HG03460 (cell line): ENCODE results near the gene CDCP2.
"Not testable (repeated sequence)": the region's sequence is repeated elsewhere in the genome, so short reads cannot be mapped to it uniquely, and the experiment has no call there.

Source experiments
- ATAC-seq: cut with Tn5 transposase; IDR thresholded peaks from one replicate; pipeline ENCODE4 v1.9.1; 2021; ENCODE audit not compliant: unreplicated experiment

CDCP2 gene

DNA sequence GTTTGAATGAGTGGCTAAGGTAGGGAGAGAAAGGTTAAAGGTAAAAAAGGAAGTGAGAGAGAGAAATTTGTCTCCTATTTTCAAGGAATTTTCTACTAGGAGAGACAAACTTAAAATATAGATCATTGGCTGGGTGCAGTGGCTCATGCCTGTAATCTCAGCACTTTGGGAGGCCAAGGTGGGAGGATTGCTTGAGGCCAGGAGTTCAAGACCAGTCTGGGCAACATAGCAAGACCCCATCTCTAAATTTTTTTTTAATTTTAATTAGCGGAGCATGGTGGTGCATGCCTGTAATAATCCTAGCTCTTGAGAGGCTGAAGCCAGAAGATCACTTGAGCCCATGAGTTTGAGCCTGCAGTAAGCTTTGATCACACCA, 58.1 kb downstream of the CDCP2 start:
- ATAC-seq: not testable (repeated sequence)

DNA sequence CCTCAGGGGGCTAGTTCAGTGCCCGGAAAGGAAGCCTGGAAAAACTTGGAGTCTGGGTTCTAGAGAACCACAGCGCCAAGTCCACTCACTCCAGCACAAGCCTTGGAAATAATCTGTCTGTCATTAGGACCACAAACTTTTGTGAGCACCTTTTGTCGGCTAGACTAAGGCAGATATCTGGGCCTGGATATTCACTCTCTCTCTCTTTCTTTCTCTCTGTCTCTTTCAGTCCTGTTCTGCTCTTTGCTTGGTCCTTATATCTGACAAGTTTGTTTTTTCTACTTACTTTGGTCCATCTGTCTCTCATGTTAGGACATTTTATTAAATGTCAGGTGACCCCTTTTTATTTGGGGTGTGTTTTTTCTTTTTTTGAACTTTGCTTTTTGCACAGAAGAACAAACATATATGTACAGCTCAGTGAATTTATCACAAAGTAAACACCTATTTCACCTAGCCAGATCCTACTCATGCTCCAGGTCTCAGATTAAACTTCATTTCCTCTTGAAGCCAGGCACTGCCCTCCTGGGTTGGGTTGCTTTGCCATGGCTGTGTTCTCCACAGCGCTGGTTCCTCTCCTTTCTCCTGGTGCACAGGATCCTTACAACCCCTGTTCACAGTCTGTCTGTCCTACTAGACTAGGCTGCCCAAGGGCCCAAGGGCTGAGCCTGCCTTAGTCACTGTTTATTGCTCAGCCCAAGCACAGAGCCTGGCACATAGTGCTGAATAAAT, 58.6 kb downstream of the CDCP2 start:
- ATAC-seq: no peak

DNA sequence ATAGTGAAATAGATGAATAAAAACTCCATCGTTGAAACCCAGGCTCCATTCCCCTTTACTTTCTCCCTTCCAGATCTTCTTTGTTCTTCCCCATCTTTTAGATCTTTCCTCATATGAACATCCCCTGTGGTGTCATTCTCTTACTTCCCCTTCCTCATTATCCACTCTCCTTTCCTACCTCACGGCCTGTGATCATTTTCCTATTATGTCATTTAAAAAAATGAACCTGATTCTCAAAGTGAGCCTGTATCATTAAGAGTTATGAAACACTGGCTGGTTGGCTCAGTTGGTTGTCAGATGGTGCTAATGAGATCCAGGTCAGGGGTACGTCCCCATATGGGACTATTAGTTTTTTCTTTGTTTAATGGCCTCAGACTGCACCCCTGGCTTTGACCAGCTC, 61.1 kb downstream of the CDCP2 start:
- ATAC-seq: no peak

DNA sequence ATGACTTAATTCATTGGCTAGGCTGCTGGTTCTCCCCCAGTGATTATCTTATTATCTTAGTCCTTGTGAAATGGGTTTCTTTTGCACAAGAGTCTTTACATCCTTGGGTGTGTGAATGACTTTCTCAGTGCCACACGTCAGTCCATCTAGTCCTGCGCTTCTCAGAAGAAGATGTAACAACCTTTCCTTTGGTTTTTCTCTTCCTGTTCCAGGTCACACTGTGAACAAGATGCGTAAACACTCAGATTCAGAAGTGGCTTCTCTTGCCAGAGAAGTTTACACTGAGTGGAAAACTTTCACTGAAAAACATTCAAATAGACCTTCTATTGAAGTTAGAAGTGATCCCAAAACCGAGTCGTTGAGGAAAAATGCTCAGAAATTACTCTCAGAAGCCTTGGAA, 64.4 kb downstream of the CDCP2 start:
- no peak for ATAC-seq

DNA sequence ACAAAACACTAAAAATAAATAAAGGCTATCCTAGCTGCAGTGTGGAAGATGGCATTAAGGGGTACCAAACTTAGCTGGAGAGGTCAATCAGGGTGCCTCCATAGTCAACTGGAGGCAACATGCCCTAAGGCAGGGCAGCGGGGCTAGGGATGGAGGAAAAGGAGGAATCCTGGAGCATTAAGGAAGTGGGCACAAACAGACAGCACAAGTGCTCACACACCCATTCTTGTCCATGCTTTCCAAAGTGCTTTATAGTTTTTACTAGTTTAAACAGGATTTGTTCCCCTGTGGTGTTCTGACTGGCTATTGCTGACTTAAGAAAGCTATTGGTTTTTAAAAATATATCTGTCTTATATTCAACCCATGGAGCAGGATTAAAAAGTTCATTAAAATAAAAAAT, 66.0 kb downstream of the CDCP2 start:
- ATAC-seq: no peak

DNA sequence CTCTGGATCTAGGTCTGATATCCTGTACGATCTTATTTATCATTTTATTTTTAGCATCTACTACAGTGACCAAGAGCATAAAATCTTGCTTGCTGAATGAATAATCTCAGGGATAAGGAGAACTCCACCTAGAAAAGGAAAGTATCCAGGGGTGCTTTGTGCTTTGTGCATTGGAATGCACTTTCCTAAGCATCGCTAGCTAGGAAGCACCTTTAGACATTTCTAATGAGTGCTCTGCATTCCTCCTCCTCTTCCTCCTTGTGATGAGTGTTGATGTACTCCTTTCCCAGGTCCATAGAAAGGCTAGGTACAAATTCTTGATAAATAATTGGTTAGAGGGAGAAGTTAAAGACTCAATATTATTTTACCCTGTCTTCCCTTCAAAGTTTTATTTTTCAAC, 68.0 kb downstream of the CDCP2 start:
- no peak for ATAC-seq
